NCI-H226 (cell line): ENCODE results near the gene APOBEC3F.
"Not testable (repeated sequence)": the region's sequence is repeated elsewhere in the genome, so short reads cannot be mapped to it uniquely, and the experiment has no call there.

Experiments used
- DNase-seq: peaks from one replicate; pipeline ENCODE4 v3.0.0-alpha.2; 2015

APOBEC3F gene

GRCh38 chr22:39040538-39041296 is at the start of gene APOBEC3F:
Gene APOBEC3F (plus strand): TSS chr22:39040864. CDS start chr22:39040961, 97 bp downstream.
- DNase-seq = not testable (repeated sequence)

GRCh38 chr22:38992871-38993371 is 47.7 kb upstream of the APOBEC3F start:
- DNase-seq = not testable (repeated sequence)

GRCh38 chr22:38996105-38996504 is 44.6 kb upstream of the APOBEC3F start:
- no peak for DNase-seq

- DNase-seq = no peak
Measured at GRCh38 chr22:38997518-38997917, 43.1 kb upstream of the APOBEC3F start.

GRCh38 chr22:39003165-39003638 is 37.5 kb upstream of the APOBEC3F start:
- peak; percentile 58 for DNase-seq

GRCh38 chr22:39007177-39007576 is 33.5 kb upstream of the APOBEC3F start:
- no peak for DNase-seq

GRCh38 chr22:39008271-39008850 is 32.3 kb upstream of the APOBEC3F start:
- DNase-seq = not testable (repeated sequence)

- no peak for DNase-seq
Measured at GRCh38 chr22:39010946-39011345, 29.7 kb upstream of the APOBEC3F start.

GRCh38 chr22:39012533-39013511 is 27.8 kb upstream of the APOBEC3F start:
- DNase-seq = no peak

- not testable (repeated sequence) for DNase-seq
Measured at GRCh38 chr22:39013561-39013941, 27.1 kb upstream of the APOBEC3F start.

GRCh38 chr22:39013942-39014722 is 26.5 kb upstream of the APOBEC3F start, which contains the start of gene APOBEC3C:
Gene APOBEC3C (plus strand): TSS chr22:39014257. CDS start chr22:39014363, 106 bp downstream.
- DNase-seq = peak; percentile 76

- not testable (repeated sequence) for DNase-seq
Measured at GRCh38 chr22:39014723-39015121, 25.9 kb upstream of the APOBEC3F start.

GRCh38 chr22:39016592-39016991 is 24.1 kb upstream of the APOBEC3F start:
- no peak for DNase-seq

GRCh38 chr22:39017596-39018365 is 22.9 kb upstream of the APOBEC3F start:
- no peak for DNase-seq

GRCh38 chr22:39020021-39020651 is 20.5 kb upstream of the APOBEC3F start:
- DNase-seq = not testable (repeated sequence)

- no peak for DNase-seq
Measured at GRCh38 chr22:39021552-39022250, 19.0 kb upstream of the APOBEC3F start.

GRCh38 chr22:39024519-39025308 is 15.9 kb upstream of the APOBEC3F start:
- no peak for DNase-seq

- no peak for DNase-seq
Measured at GRCh38 chr22:39026509-39027150, 14.0 kb upstream of the APOBEC3F start.

- DNase-seq = no peak
Measured at GRCh38 chr22:39027717-39028116, 12.9 kb upstream of the APOBEC3F start.
